Right lobe of liver (tissue), 6 donors: ENCODE results near the gene CRISPLD2. TPM values are rescaled to one million over a fixed set of nuclear protein-coding genes. Genes with fewer than 3 reads are reported as not detected.

Experiments used
- ATAC-seq, 4 donors: fragments of 200-7000 bp; cut with Tn5 transposase; one replicate each; pipeline ENCODE4 v1.9.1; 2020; ENCODE audit warnings: mild to moderate bottlenecking in 4 of 4, moderate library complexity in 4 of 4
- DNase-seq, 3 donors: peaks; one replicate each; pipeline ENCODE4 v3.0.0-alpha.2; 2020
- H3K27ac ChIP-seq, 3 donors: fragments of 200-600 bp; one replicate each; pipeline ENCODE4 v1.8.0; 2022
- H3K27me3 ChIP-seq, 2 donors: fragments of 200-600 bp; one replicate each; pipeline ENCODE4 v1.8.0; 2022
- H3K36me3 ChIP-seq, 4 donors: fragments of 200-600 bp; sonication (generic) in 1 of 4; one replicate each; pipeline versions ENCODE4 v1.5.1 to v1.8.0; 2017 to 2022; ENCODE audit warnings: control low read depth in 1 of 4
- H3K4me1 ChIP-seq, 4 donors: fragments of 200-600 bp; sonication (generic) in 1 of 4; one replicate each; pipeline versions ENCODE4 v1.5.1 to v1.8.0; 2017 to 2022; ENCODE audit warnings: control low read depth in 1 of 4
- H3K4me3 ChIP-seq, 3 donors: fragments of 200-600 bp; one replicate each; pipeline ENCODE4 v1.8.0; 2022
- H3K9me3 ChIP-seq, 4 donors: fragments of 200-600 bp; sonication (generic) in 1 of 4; one replicate each; pipeline versions ENCODE4 v1.5.1 to v1.8.0; 2017 to 2022; ENCODE audit warnings: control low read depth in 1 of 4
- POLR2A ChIP-seq: fragments of 450-650 bp; IDR thresholded peaks from one replicate; pipeline ENCODE4 v1.6.1; 2017; ENCODE audit warnings: antibody characterized with exemption, mild to moderate bottlenecking
- WGBS: methylation state at CpG from one replicate; pipeline ENCODE4 v1.1.6; 2018; ENCODE audit warnings: low coverage, low lambda C conversion rate; ENCODE audit not compliant: insufficient coverage; ENCODE audit errors: missing lambda C conversion rate; 5-methylcytosine and 5-hydroxymethylcytosine counted together
- intact Hi-C, 2 donors: fragments of 100-400 bp; cut with DNase I; formaldehyde crosslinking; loops; one replicate each; pipeline versions ENCODE4 v1.11.2 to v1.14.1; 2022
- total RNA-seq, 6 experiments: library from RNA; depleted of rRNA in 2 of 6; stranded (reverse); fragments of >200 nt in 2 of 6; fragmentation: NEBNext Ultra II Directional in 3 of 6; extraction: Animal tissue kit (Norgen Biotek cat#: 25700) in 3 of 6; gene quantifications; one replicate each; pipeline versions ENCODE4 v1.1.0 to v1.2.4, GENCODE V29; 2016 to 2023
- TF ChIP-seq, protein P1 (sequence below), 4 donors: fragments of 200-600 bp in 3 of 4; fragments of 450-650 bp in 1 of 4; IDR thresholded peaks; one replicate each; pipeline versions ENCODE4 v1.5.1 to v1.8.0; 2016 to 2022; ENCODE audit warnings: antibody characterized with exemption in 4 of 4, mild to moderate bottlenecking in 2 of 4
- donor health status: DM: no; HTN: yes; CAD: no.
- donor health status: DM: no; HTN: no; CAD: no.
- donor health status: DM: no; HTN: no; CAD: no.
- donor health status: DM: no; HTN: yes; CAD: no.
- donor health status: DM: no; HTN: yes; CAD: no.

The CRISPLD2 gene
- total RNA-seq, 6 experiments from 2014 or later = 2.9 to 14.8 (median 8.9) TPM

DNA sequence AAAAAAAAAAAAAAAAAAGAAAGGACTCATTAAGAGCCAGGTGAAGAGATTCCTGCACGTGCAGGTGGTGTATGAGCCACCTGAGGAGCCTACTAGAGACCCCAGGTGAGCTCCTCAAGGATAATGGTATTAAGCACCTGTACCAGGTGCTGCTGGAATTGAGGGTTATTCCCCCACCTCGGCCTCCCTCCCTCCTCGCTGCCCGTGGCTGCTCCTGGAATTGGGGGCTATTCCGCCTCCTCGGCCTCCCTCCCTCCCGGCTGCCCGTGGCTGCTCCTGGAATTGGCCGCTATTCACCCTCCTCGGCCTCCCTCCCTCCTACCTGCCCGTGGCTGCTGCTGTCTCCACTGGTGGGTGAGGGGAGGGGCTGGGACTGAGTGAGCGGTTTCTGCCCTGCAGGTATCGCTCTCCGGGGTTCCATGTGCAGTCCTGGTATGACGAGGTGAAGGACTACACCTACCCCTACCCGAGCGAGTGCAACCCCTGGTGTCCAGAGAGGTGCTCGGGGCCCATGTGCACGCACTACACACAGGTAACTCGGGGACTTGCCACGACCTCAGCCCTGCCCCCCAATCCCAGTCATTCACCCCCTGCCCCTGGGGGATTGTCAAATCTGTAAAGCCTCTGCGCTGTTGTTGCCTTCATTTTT, 29.3 kb downstream of the CRISPLD2 start:
- DNase-seq (no peak), ATAC-seq (no peak)
- 93% methylated on average over 3 of the region's 22 CpGs for WGBS
- Histone ChIP-seq H3K27ac (no peak overlapping the region), H3K27me3 (no peaks in the 10 kb centered on the region), H3K9me3 (no peaks in the 10 kb centered on the region), H3K4me1 (peaks cover 0 to 13% (median 7%) of the 10 kb centered on the region in 4 donors), H3K4me3 (no peak overlapping the region), H3K36me3 (no peaks in the 10 kb centered on the region)
- no peak for TF ChIP-seq POLR2A
- TF ChIP-seq, protein P1, sequence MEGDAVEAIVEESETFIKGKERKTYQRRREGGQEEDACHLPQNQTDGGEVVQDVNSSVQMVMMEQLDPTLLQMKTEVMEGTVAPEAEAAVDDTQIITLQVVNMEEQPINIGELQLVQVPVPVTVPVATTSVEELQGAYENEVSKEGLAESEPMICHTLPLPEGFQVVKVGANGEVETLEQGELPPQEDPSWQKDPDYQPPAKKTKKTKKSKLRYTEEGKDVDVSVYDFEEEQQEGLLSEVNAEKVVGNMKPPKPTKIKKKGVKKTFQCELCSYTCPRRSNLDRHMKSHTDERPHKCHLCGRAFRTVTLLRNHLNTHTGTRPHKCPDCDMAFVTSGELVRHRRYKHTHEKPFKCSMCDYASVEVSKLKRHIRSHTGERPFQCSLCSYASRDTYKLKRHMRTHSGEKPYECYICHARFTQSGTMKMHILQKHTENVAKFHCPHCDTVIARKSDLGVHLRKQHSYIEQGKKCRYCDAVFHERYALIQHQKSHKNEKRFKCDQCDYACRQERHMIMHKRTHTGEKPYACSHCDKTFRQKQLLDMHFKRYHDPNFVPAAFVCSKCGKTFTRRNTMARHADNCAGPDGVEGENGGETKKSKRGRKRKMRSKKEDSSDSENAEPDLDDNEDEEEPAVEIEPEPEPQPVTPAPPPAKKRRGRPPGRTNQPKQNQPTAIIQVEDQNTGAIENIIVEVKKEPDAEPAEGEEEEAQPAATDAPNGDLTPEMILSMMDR (IDR thresholded peaks at IDR 0.05) = no peak
- intact Hi-C loops = no loop called here

DNA sequence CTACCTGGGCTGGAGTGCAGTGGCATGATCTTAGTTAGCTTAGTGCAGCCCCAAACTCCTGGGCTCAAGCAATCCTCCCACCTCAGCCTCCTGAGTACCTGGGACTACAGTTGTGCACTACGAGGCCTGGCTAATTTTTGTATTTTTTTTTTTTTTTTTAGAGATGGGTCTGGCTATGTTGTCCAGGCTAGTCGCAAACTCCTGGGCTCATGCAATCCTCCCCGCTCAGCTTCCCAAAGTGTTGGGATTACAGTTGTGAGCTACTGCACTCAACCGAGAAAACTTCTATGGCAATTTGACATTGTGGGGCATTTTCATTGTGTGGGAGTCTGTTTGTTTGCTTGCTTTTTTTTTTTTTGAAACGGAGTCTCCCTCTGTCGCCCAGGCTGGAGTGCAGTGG, 30.0 kb downstream of the CRISPLD2 start:
- TF ChIP-seq POLR2A = no peak
- TF ChIP-seq, protein P1 (IDR thresholded peaks at IDR 0.05) = no peak
- Histone ChIP-seq H3K36me3 (no peaks in the 10 kb centered on the region), H3K4me1 (peaks cover 0 to 13% (median 7%) of the 10 kb centered on the region in 4 donors), H3K9me3 (no peaks in the 10 kb centered on the region), H3K27ac (no peak overlapping the region), H3K4me3 (no peak overlapping the region), H3K27me3 (no peaks in the 10 kb centered on the region)
- WGBS = 74% methylated on average over 5 of the region's 6 CpGs
- no peak for DNase-seq
- intact Hi-C loops = no loop called here
- no peak for ATAC-seq

DNA sequence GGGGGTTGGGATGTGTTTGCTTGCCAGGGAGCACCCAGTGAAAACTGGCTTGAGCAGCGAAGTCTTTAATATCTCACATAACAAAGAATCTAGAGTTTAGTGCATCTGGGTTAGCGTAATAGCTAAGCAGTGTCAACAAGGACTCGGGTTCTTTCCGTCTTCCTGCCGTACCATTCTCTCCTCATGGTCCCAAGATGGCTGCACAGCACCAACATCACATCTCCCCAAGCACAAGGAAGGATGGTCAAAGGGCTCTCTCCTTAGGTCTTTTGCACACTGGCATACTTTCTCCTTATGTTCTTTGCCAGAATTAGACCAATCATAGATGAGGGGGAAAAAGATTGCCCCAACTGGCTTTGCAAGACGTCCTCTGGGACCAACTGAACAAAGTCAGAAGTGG, 30.9 kb downstream of the CRISPLD2 start:
- 86% methylated on average over 6 of the region's 6 CpGs for WGBS
- Histone ChIP-seq H3K9me3 (no peaks in the 10 kb centered on the region), H3K27me3 (no peaks in the 10 kb centered on the region), H3K4me3 (no peak overlapping the region), H3K36me3 (no peaks in the 10 kb centered on the region), H3K4me1 (peaks cover 0 to 13% (median 7%) of the 10 kb centered on the region in 4 donors), H3K27ac (no peak overlapping the region)
- intact Hi-C loops = no loop called here
- no peak for TF ChIP-seq POLR2A
- TF ChIP-seq, protein P1 (IDR thresholded peaks at IDR 0.05) = no peak
- DNase-seq (no peak), ATAC-seq (no peak)

DNA sequence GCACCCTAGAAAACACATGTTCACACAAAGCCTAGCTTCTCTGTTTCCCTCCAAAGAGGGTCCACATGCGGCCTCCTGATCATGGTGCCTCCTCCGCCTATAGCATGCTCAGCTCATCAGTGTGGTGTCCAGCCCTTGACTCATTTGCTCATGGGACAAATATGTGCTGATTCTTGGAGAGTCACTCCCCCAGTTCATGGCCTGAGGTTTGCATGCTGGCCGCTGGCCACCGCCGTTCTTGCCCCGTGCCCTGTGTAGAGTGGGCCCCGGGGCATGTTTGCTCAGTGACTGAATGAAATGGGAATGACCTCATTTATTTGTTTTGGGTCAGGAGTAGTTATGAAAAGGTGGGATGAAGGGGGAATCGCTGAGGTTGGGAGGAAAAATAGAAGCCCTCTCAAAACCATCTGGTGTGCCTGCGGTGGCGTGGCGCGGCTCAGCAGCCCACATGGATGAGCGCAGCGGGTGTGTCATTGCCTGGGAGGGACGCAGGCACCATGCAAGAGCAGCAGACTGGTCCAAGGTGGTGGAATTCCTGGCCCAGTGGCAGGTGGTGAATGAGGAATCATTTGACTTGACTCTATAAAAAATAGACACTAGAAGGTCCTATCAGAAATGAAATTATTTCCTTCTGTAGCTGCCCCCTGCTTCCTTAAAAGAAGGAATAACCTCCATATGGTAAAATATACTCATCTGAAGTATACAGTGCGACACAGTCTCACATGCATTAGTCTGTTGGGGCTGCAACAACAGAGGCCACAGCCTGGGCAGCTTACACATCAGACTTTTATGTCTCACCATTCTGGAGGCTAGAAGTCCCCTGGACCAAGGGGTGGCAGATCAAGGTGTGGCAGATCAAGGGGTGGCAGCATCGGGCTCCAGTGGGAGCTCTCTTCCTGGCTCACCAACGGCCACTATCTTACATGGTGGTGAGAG, 31.7 kb downstream of the CRISPLD2 start:
- intact Hi-C loops = no loop called here
- Histone ChIP-seq H3K27ac (peak overlapping the region in 1 of 3 donors; percentile 57), H3K4me3 (no peak overlapping the region), H3K4me1 (peaks cover 0 to 13% (median 8%) of the 10 kb centered on the region in 4 donors), H3K36me3 (no peaks in the 10 kb centered on the region), H3K27me3 (no peaks in the 10 kb centered on the region), H3K9me3 (no peaks in the 10 kb centered on the region)
- DNase-seq (peak; percentile 77 to 87 (median 85)), ATAC-seq (peak; percentile 87 to 95 (median 92))
- 40% methylated on average over 15 of the region's 18 CpGs for WGBS
- no peak for TF ChIP-seq POLR2A
- TF ChIP-seq, protein P1 (IDR thresholded peaks at IDR 0.05) = no peak
